SJCRH30 (cell line): ENCODE data around the gene CHRNA5. TPM values are rescaled to one million over a fixed set of nuclear protein-coding genes. Genes with fewer than 3 reads are reported as not detected.
"Not testable (repeated sequence)": the region's sequence is repeated elsewhere in the genome, so short reads cannot be mapped to it uniquely, and the experiment has no call there.

Experiments
- DNase-seq, 2 experiments: peaks; one replicate each; pipeline ENCODE4 v3.0.0-alpha.2; 2015 to 2020
- H3K27ac ChIP-seq: fragments of 250-450 bp; sonication (Bioruptor Pico); 2 replicates; pipeline ENCODE4 v1.5.1; 2020; ENCODE audit warnings: mild to moderate bottlenecking, moderate library complexity
- H3K27me3 ChIP-seq: fragments of 250-450 bp; sonication (Bioruptor Pico); 2 replicates; pipeline ENCODE4 v1.5.1; 2020; ENCODE audit warnings: mild to moderate bottlenecking, moderate library complexity
- H3K36me3 ChIP-seq: fragments of 250-450 bp; sonication (Bioruptor Pico); 2 replicates; pipeline ENCODE4 v1.5.1; 2020; ENCODE audit warnings: mild to moderate bottlenecking, moderate library complexity
- H3K4me1 ChIP-seq: fragments of 250-450 bp; sonication (Bioruptor Pico); 2 replicates; pipeline ENCODE4 v1.5.1; 2020; ENCODE audit warnings: mild to moderate bottlenecking, moderate library complexity
- H3K4me3 ChIP-seq: fragments of 250-450 bp; sonication (Bioruptor Pico); 2 replicates; pipeline ENCODE4 v1.5.1; 2020; ENCODE audit warnings: mild to moderate bottlenecking, moderate library complexity
- H3K9me3 ChIP-seq: fragments of 250-450 bp; sonication (Bioruptor Pico); replicated peaks from 2 replicates; pipeline ENCODE4 v1.5.1; 2020; ENCODE audit warnings: mild to moderate bottlenecking, moderate library complexity
- total RNA-seq: library from RNA; depleted of rRNA; stranded (reverse); fragments of >200 nt; shearing (Covaris generic); gene quantifications from 2 replicates; pipeline ENCODE4 v1.2.3, GENCODE V29; 2014

The CHRNA5 gene
- total RNA-seq, 1 experiment from 2014 or later, result 19.2 TPM

DNA sequence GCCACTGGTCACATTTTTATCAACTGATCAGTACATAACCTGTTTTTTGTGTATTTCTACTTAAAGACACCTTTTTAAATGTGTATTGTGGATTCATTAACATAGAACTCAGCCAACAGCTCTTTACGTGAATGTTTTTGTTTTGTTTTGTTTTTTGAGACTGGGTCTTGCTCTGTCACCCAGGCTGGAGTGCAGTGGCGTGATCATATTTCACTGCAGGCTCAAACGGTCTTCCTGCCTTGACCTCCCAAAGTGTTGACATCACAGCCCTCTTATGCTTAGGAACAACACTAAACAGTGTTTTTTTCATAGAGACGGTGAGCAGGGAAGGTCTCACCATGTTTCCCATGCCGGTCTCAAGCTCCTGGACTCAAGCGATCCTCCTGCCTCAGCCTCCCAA, 15.1 kb upstream of the CHRNA5 start:
- H3K27me3 ChIP-seq, result no peaks in the 10 kb centered on the region
- H3K36me3 ChIP-seq, result peaks cover 51% of the 10 kb centered on the region
- no peak for DNase-seq
- no peaks in the 10 kb centered on the region for H3K9me3 ChIP-seq
- no peaks in the 10 kb centered on the region for H3K4me1 ChIP-seq
- no peak overlapping the region for H3K27ac ChIP-seq
- H3K4me3 ChIP-seq, result no peak overlapping the region

DNA sequence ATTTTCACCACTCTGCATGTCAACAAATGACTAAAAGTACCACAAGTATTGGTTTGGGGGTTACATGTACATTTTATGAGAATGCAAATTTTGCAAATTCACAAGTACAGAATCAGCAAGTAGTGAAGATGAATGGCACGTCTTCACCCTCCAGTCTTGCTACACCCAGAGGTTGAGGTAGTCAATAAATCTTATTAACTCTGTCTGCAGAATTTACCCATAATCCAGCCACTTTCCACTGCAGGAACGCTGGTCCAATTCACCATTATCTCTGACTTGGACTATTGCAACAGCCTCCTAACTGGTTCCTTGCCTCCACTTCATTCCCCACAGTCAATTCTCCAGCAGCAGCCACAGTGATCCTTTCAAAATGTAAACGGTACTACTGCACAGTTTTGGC, 14.5 kb upstream of the CHRNA5 start:
- Histone ChIP-seq H3K4me1 (no peaks in the 10 kb centered on the region), H3K27ac (no peak overlapping the region), H3K4me3 (no peak overlapping the region), H3K27me3 (no peaks in the 10 kb centered on the region), H3K36me3 (peaks cover 45% of the 10 kb centered on the region), H3K9me3 (no peaks in the 10 kb centered on the region)
- DNase-seq, result no peak

GRCh38 chr15:78551902-78552301, 13.4 kb upstream of the CHRNA5 start:
- Histone ChIP-seq H3K4me1 (no peaks in the 10 kb centered on the region), H3K27ac (no peak overlapping the region), H3K27me3 (no peaks in the 10 kb centered on the region), H3K4me3 (no peak overlapping the region), H3K36me3 (peaks cover 35% of the 10 kb centered on the region), H3K9me3 (no peaks in the 10 kb centered on the region)
- no peak for DNase-seq

GRCh38 chr15:78552597-78552996, 12.7 kb upstream of the CHRNA5 start:
- H3K27me3 ChIP-seq, result no peaks in the 10 kb centered on the region
- H3K4me3 ChIP-seq, result no peak overlapping the region
- H3K36me3 ChIP-seq, result peaks cover 28% of the 10 kb centered on the region
- DNase-seq, result no peak
- H3K9me3 ChIP-seq, result no peaks in the 10 kb centered on the region
- H3K4me1 ChIP-seq, result no peaks in the 10 kb centered on the region
- H3K27ac ChIP-seq, result no peak overlapping the region

DNA sequence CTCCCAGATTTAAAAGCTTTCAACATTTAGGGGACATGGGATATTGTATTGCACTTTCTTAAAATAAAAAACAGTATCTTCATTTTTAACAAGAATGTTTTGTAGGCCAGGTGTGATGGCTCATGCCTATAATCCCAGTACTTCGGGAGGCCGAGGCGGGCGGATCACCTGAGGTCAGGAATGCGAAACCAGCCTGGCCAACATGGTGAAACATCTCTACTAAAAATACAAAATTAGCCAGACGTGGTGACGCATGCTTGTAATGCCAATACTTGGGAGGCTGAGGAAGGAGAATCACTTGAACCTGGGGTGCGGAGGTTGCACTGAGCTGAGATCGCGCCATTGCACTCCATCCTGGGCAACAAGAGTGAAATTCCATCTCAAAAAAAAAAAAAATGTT, 5.1 kb upstream of the CHRNA5 start:
- H3K27ac ChIP-seq, DNase-seq: not testable (repeated sequence)

DNA sequence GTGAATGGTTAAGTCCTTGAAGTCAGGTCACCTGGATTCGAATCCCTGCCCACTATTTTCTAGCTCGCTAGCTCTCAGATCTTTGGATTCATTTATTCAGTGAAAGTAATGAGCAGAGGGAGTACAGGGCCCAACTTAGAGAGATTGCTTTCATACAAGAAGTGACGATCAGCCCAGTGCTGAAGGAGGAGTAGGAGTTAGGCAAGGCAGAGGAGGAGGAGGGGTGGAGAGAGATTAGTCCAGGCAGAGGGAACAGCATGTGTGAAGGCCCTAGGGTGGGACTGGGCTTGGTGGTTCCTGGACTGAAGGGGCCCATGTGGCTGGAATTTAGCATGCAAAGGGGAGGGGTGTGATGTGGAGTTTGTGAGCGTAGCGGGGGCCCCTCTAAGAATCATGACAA, 3.8 kb upstream of the CHRNA5 start:
- no peak overlapping the region for H3K4me3 ChIP-seq
- no peak for DNase-seq
- no peaks in the 10 kb centered on the region for H3K9me3 ChIP-seq
- no peaks in the 10 kb centered on the region for H3K4me1 ChIP-seq
- no peak overlapping the region for H3K27ac ChIP-seq
- 0 out of 2 replicates have a peak, but pooled peaks cover 3% of the 10 kb centered on the region for H3K27me3 ChIP-seq
- H3K36me3 ChIP-seq, result no peaks in the 10 kb centered on the region

More for the DNA sequence above, 5.1 kb upstream of the CHRNA5 start:
- not testable (repeated sequence) for H3K4me3 ChIP-seq, H3K9me3 ChIP-seq, H3K27me3 ChIP-seq, H3K4me1 ChIP-seq, H3K36me3 ChIP-seq

GRCh38 chr15:78563092-78563491, 2.2 kb upstream of the CHRNA5 start:
- H3K4me3 ChIP-seq, result no peak overlapping the region
- H3K36me3 ChIP-seq, result no peaks in the 10 kb centered on the region
- no peaks in the 10 kb centered on the region for H3K4me1 ChIP-seq
- 0 out of 2 replicates have a peak, but pooled peaks cover 3% of the 10 kb centered on the region for H3K27me3 ChIP-seq
- no peak for DNase-seq
- no peak overlapping the region for H3K27ac ChIP-seq
- H3K9me3 ChIP-seq, result no peaks in the 10 kb centered on the region

- Histone ChIP-seq H3K4me3 (no peak overlapping the region), H3K27ac (no peak overlapping the region), H3K27me3 (0 out of 2 replicates have a peak, but pooled peaks cover 3% of the 10 kb centered on the region), H3K4me1 (no peaks in the 10 kb centered on the region), H3K9me3 (no peaks in the 10 kb centered on the region), H3K36me3 (no peaks in the 10 kb centered on the region)
- DNase-seq, result no peak
These were observed 600 bp upstream of the CHRNA5 start for GRCh38 chr15:78564743-78565096.

GRCh38 chr15:78565951-78566774, 843 bp downstream of the CHRNA5 start:
- Histone ChIP-seq H3K9me3 (no peaks in the 10 kb centered on the region), H3K36me3 (no peaks in the 10 kb centered on the region), H3K4me3 (peak overlapping the region; percentile 77), H3K27me3 (0 out of 2 replicates have a peak, but pooled peaks cover 1% of the 10 kb centered on the region), H3K4me1 (no peaks in the 10 kb centered on the region), H3K27ac (peak overlapping the region; percentile 39; the same call in 1 of the 2 replicates)
- peak; percentile 27 to 53 for DNase-seq

DNA sequence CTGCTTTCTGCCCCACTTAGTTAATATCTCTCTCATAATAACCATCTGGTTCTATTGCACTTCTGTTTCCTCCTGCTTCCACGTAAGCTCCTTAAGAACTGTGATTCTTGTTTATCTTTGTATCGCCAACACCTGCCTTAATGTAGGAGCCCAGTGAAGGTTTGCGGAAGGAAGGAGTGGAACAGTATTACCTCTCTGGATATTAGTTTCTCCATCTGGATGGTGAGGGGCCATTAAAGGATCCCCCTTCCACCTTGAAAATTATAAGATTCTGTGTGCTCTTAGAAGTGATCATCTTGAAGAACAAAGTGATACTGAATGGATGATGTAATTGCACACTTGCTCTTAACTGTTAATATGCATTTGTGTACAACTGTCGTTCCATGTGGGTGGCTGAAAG, 2.2 kb downstream of the CHRNA5 start:
- Histone ChIP-seq H3K27ac (no peak overlapping the region), H3K36me3 (no peaks in the 10 kb centered on the region), H3K27me3 (no peaks in the 10 kb centered on the region), H3K4me1 (no peaks in the 10 kb centered on the region), H3K9me3 (no peaks in the 10 kb centered on the region), H3K4me3 (no peak overlapping the region)
- DNase-seq, result no peak

DNA sequence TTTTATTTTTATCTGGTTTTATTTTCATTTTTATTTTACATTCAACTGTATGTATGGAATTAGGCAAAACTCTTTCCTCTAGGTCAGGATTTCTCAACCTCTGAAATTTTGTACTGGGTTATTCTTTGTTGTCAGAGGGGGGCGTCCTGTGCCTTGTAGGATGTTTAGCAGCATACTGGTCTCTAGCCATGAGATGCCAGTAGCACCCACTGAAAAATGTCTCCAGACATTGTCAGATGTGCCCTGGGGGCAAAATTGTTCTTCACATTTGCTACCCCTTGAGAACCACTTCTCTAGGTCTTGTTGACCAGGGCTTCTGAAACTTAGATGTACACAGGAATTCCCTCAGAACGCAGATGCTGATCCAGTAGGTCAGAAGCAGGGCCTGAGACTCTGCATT, 5.4 kb downstream of the CHRNA5 start:
- Histone ChIP-seq H3K4me3 (no peak overlapping the region), H3K27me3 (no peaks in the 10 kb centered on the region), H3K27ac (no peak overlapping the region), H3K36me3 (no peaks in the 10 kb centered on the region), H3K4me1 (no peaks in the 10 kb centered on the region), H3K9me3 (no peaks in the 10 kb centered on the region)
- no peak for DNase-seq

GRCh38 chr15:78571382-78571781, 6.1 kb downstream of the CHRNA5 start:
- no peak overlapping the region for H3K27ac ChIP-seq
- no peak for DNase-seq
- H3K27me3 ChIP-seq, result no peaks in the 10 kb centered on the region
- H3K36me3 ChIP-seq, result no peaks in the 10 kb centered on the region
- no peak overlapping the region for H3K4me3 ChIP-seq
- H3K4me1 ChIP-seq, result no peaks in the 10 kb centered on the region
- no peaks in the 10 kb centered on the region for H3K9me3 ChIP-seq

- Histone ChIP-seq H3K27me3 (no peaks in the 10 kb centered on the region), H3K4me1 (no peaks in the 10 kb centered on the region)
These were observed 8.1 kb downstream of the CHRNA5 start for GRCh38 chr15:78573416-78573815.

DNA sequence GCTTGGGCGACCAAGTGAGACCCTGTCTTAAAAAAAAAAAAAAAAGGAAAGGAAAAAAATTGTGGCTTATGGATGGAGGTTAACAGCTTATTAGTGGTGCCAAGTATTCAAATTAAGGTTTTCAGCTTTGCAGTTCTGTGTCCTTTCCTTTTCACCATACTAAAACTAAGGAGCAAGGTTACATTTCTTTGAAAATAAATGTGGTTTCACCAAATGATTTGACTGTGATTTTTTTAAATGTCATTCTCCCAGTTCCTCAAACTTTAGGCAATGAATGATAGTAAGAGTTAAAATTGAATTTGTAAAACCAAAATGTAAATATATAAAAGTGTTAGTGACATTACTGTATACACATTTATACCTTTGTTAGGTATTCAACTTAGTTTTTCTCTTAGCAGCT, 9.6 kb downstream of the CHRNA5 start:
- no peak overlapping the region for H3K4me3 ChIP-seq
- no peaks in the 10 kb centered on the region for H3K4me1 ChIP-seq
- no peaks in the 10 kb centered on the region for H3K36me3 ChIP-seq
- DNase-seq, result no peak
- H3K9me3 ChIP-seq, result no peaks in the 10 kb centered on the region
- no peaks in the 10 kb centered on the region for H3K27me3 ChIP-seq
- H3K27ac ChIP-seq, result no peak overlapping the region

More at GRCh38 chr15:78573416-78573815, 8.1 kb downstream of the CHRNA5 start:
- Histone ChIP-seq H3K4me3 (no peak overlapping the region), H3K36me3 (no peaks in the 10 kb centered on the region), H3K27ac (no peak overlapping the region), H3K9me3 (no peaks in the 10 kb centered on the region)
- no peak for DNase-seq

- Histone ChIP-seq H3K9me3 (no peaks in the 10 kb centered on the region), H3K4me3 (no peak overlapping the region), H3K36me3 (no peaks in the 10 kb centered on the region), H3K4me1 (no peaks in the 10 kb centered on the region), H3K27ac (no peak overlapping the region), H3K27me3 (no peaks in the 10 kb centered on the region)
- no peak for DNase-seq
These were observed 32.3 kb downstream of the CHRNA5 start for GRCh38 chr15:78597583-78597982.

DNA sequence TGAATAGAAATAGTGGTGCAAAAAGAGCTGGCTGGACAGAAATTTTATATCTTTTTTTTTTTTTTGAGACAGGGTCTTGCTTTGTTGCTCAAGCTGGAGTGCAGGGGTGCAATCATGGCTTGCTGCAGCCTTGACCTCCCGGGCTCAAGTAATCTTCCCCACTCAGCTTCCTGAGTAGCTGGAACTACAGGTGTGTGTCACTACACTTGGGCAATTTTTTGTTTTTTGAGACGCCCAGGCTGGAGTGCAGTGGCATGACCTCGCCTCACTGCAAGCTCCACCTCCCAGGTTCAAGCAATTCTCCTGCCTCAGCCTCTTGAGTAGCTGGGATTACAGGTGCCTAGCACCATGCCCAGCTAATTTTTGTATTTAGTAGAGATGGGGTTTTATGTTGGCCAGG, 33.0 kb downstream of the CHRNA5 start:
- Histone ChIP-seq H3K4me1 (no peaks in the 10 kb centered on the region), H3K36me3 (no peaks in the 10 kb centered on the region), H3K4me3 (no peak overlapping the region), H3K27ac (no peak overlapping the region), H3K27me3 (no peaks in the 10 kb centered on the region), H3K9me3 (no peaks in the 10 kb centered on the region)
- no peak for DNase-seq
